OCI-LY3 (cell line): ENCODE measurements around the gene ADPGK.
A peak's percentile ranks its signal among the peaks of the same experiment; 100 is the strongest.

ENCODE experiments used
- H2AFZ ChIP-seq: fragments of 200-600, 300-600 bp; shearing (Covaris generic); 2 replicates; pipeline ENCODE4 v1.6.0; 2014; ENCODE audit warnings: antibody characterized with exemption, low read depth, low read length
- H3K27ac ChIP-seq: fragments of 200-600, 300-600 bp; sonication (generic); 2 replicates; pipeline ENCODE4 v1.5.1; 2014; ENCODE audit warnings: mild to moderate bottlenecking, low read length, moderate library complexity, mixed read lengths
- H3K27me3 ChIP-seq: fragments of 200-600, 300-600 bp; sonication (generic); 2 replicates; pipeline ENCODE4 v1.6.1; 2014; ENCODE audit warnings: low read depth, low read length, mixed read lengths
- H3K36me3 ChIP-seq: fragments of 200-600, 300-600 bp; sonication (generic); replicated peaks from 2 replicates; pipeline ENCODE3; 2014; ENCODE audit warnings: low read depth, low read length, mixed read lengths
- H3K4me1 ChIP-seq: fragments of 300-600, 200-600 bp; sonication (generic); 2 replicates; pipeline ENCODE4 v1.6.1; 2014; ENCODE audit warnings: low read length, mixed read lengths
- H3K4me2 ChIP-seq: fragments of 200-600, 300-600 bp; sonication (generic); 2 replicates; pipeline ENCODE4 v1.6.1; 2014; ENCODE audit warnings: low read length, mixed read lengths
- H3K4me3 ChIP-seq: fragments of 300-600, 200-600 bp; sonication (generic); 2 replicates; pipeline ENCODE4 v1.5.1; 2014; ENCODE audit warnings: antibody characterized with exemption, mild to moderate bottlenecking, low read length, moderate library complexity
- H3K79me2 ChIP-seq: fragments of 300-600, 200-600 bp; shearing (Covaris generic); 2 replicates; pipeline ENCODE4 v1.6.1; 2014; ENCODE audit warnings: mild to moderate bottlenecking, low read length, mixed read lengths
- H3K9ac ChIP-seq: fragments of 300-600, 200-600 bp; shearing (Covaris generic); 2 replicates; pipeline ENCODE4 v1.6.0; 2014; ENCODE audit warnings: mild to moderate bottlenecking, low read length, moderate library complexity
- H3K9me3 ChIP-seq: fragments of 200-600, 300-600 bp; shearing (Covaris generic); 2 replicates; pipeline ENCODE4 v1.6.1; 2014; ENCODE audit warnings: low read length, mixed read lengths; ENCODE audit not compliant: insufficient read depth
- H4K20me1 ChIP-seq: fragments of 200-600, 300-600 bp; sonication (generic); 2 replicates; pipeline ENCODE4 v1.6.1; 2016; ENCODE audit warnings: low read length, mixed read lengths; ENCODE audit not compliant: insufficient read depth
- CTCF ChIP-seq: fragments of 200-600, 300-600 bp; sonication (generic); IDR thresholded peaks from 2 replicates; pipeline ENCODE4 v1.5.1; 2014; ENCODE audit warnings: antibody characterized with exemption, low read length, low read depth
- EZH2phosphoT487 ChIP-seq: fragments of 200-600 bp; shearing (Covaris generic); IDR thresholded peaks from 2 replicates; pipeline ENCODE4 v1.6.1; 2018; ENCODE audit warnings: antibody characterized with exemption, mixed run types, low read depth

Gene ADPGK

DNA sequence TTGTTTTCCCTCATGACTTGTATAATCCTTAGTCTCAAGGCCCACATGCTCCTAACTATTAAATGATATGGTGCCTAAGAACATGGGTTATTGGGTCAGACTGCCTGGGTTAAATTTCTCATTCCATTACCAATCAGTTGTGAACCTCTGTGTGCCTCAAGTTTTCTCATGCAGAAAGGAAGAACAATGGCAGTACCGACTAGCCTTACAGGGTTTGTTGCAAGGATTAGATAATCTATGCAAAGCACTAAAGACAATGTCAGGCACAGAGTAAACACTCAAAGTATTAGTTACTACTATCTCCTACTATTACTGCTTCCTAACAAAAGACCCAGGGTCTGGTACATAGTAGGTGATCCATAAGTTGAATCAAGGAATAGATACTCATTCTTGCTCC lies 12.2 kb downstream of the ADPGK start:
- Histone ChIP-seq H3K27ac (no peak overlapping the region), H2AFZ (no peak overlapping the region), H3K36me3 (peaks cover 94% of the 10 kb centered on the region), H3K4me2 (peak overlapping the region; percentile 8; the same call in 1 of the 2 replicates), H3K9me3 (peaks cover 19% of the 10 kb centered on the region; the same call in 1 of the 2 replicates), H3K4me3 (no peak overlapping the region), H4K20me1 (peaks cover 42% of the 10 kb centered on the region), H3K27me3 (no peaks in the 10 kb centered on the region), H3K4me1 (peaks cover 46% of the 10 kb centered on the region), H3K9ac (no peak overlapping the region), H3K79me2 (peaks cover 96% of the 10 kb centered on the region)
- TF ChIP-seq CTCF (no peak), EZH2phosphoT487 (no peak)

DNA sequence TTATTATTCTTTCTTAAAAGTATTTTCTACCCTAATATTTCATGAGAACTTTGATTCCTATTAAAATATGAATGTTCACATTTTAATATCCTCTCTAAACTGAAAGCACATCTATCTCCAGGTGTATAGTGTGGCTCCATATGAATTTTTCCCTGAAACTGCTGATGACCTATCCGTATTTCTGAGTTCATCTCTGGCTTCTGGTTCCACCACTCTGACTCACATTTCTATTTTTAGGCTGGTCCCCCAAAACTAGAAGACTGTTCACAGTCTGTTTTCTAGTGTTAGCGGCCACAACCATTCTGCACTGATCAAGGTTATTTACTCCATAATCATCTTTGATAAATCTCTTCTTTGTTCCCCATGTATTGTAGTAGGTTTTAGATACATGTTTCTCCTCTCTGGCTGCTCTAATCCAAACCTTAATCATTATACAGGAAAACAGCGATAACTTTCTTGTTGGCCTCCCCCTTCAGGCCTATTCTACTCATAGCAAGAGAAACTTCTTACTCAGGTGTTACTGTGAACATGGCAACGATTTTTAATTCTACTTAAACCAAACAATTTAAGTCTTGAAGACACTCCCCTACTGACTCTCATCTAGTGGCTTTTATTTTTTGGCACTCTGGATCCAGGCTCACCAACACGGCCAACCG lies 12.8 kb downstream of the ADPGK start:
- Histone ChIP-seq H3K4me2 (peak overlapping the region; percentile 8; the same call in 1 of the 2 replicates), H3K4me3 (no peak overlapping the region), H3K36me3 (peaks cover 96% of the 10 kb centered on the region), H4K20me1 (peaks cover 37% of the 10 kb centered on the region), H3K9me3 (peaks cover 19% of the 10 kb centered on the region; the same call in 1 of the 2 replicates), H3K9ac (no peak overlapping the region), H3K27ac (peak overlapping the region; percentile 18; the same call in 1 of the 2 replicates), H3K4me1 (peaks cover 40% of the 10 kb centered on the region), H3K27me3 (no peaks in the 10 kb centered on the region), H3K79me2 (peaks cover 96% of the 10 kb centered on the region), H2AFZ (no peak overlapping the region)
- TF ChIP-seq EZH2phosphoT487 (no peak), CTCF (peak; percentile 40; the same call in 1 of the 2 replicates)

DNA sequence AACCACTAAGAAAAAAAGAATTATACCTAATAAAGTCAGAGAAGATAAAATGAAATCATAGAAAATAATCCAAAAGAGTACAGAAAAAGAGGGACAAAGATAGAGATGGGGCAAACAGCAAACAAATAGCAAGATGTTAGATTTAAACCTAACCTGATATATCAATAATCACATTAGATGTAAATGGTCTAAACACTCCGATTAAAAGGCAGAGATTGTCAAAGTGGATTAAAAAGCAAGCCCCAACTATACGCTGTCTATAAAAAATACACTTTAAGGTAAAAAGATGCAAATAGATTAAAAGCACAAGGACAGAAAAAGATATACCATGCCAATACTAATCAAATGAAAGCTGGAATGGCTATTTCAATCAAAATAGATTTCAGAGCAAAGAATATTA lies 16.8 kb downstream of the ADPGK start:
- Histone ChIP-seq H3K4me2 (no peak overlapping the region), H3K4me3 (no peak overlapping the region), H3K27me3 (no peaks in the 10 kb centered on the region), H3K27ac (no peak overlapping the region), H4K20me1 (peaks cover 19% of the 10 kb centered on the region; the same call in 1 of the 2 replicates), H3K9ac (no peak overlapping the region), H2AFZ (no peak overlapping the region), H3K79me2 (peaks cover 92% of the 10 kb centered on the region), H3K36me3 (peaks cover 72% of the 10 kb centered on the region), H3K4me1 (peaks cover 14% of the 10 kb centered on the region), H3K9me3 (peaks cover 19% of the 10 kb centered on the region; the same call in 1 of the 2 replicates)
- TF ChIP-seq EZH2phosphoT487: no peak
- TF ChIP-seq CTCF: no peak

GRCh38 chr15:72766025-72766424 lies 17.5 kb downstream of the ADPGK start:
- Histone ChIP-seq H3K4me2 (no peak overlapping the region), H3K36me3 (peaks cover 71% of the 10 kb centered on the region), H3K9ac (no peak overlapping the region), H3K4me3 (no peak overlapping the region), H3K27me3 (no peaks in the 10 kb centered on the region), H3K79me2 (peaks cover 90% of the 10 kb centered on the region), H4K20me1 (peaks cover 19% of the 10 kb centered on the region), H3K27ac (no peak overlapping the region), H3K9me3 (peaks cover 19% of the 10 kb centered on the region; the same call in 1 of the 2 replicates), H2AFZ (no peak overlapping the region), H3K4me1 (peaks cover 8% of the 10 kb centered on the region)
- TF ChIP-seq CTCF: no peak
- TF ChIP-seq EZH2phosphoT487: no peak
